Measurements from ENCODE around the gene PCED1A.

- no peak for TF ChIP-seq CTCF (IDR thresholded peaks at IDR 0.05; ENCODE audit: low read depth, low read length)
- TF ChIP-seq POLR2A (IDR thresholded peaks at IDR 0.05; ENCODE audit: extremely low read depth, insufficient read length), result no peak
- TF ChIP-seq MAX (IDR thresholded peaks at IDR 0.05; ENCODE audit: low read depth, low read length), result no peak
- no peak for TF ChIP-seq MYC (IDR thresholded peaks at IDR 0.05; ENCODE audit: low read depth, low read length)
Observed at GRCh38 chr20:2834401-2835110, 5.9 kb downstream of the PCED1A start.

Measured in NB4 (cell line).